Activated CD4-positive, alpha-beta T cell treated with anti-CD3 and anti-CD28 coated beads, Interleukin-2, amount 10 ng/mL, durations not matched to agents 24 days and 14 days (primary cell): ENCODE results near the gene PNPLA1. TPM values are rescaled to one million over a fixed set of nuclear protein-coding genes. Genes with fewer than 3 reads are reported as not detected.

ENCODE experiments used
- DNase-seq: peaks from one replicate; pipeline ENCODE4 v3.0.0; 2022
- H3K27ac Mint-ChIP-seq: one replicate; pipeline ENCODE4 v1.8.0; 2022; ENCODE audit warnings: mild to moderate bottlenecking, mixed read lengths
- H3K27me3 Mint-ChIP-seq: one replicate; pipeline ENCODE4 v1.8.0; 2022; ENCODE audit warnings: mixed read lengths
- H3K36me3 Mint-ChIP-seq: one replicate; pipeline ENCODE4 v1.8.0; 2022; ENCODE audit warnings: low read depth, mild to moderate bottlenecking, mixed read lengths
- H3K4me1 Mint-ChIP-seq: one replicate; pipeline ENCODE4 v1.8.0; 2021; ENCODE audit warnings: mixed read lengths
- H3K4me3 Mint-ChIP-seq: one replicate; pipeline ENCODE4 v1.8.0; 2022; ENCODE audit warnings: mild to moderate bottlenecking, moderate library complexity, mixed read lengths
- H3K9me3 Mint-ChIP-seq: one replicate; pipeline ENCODE4 v1.8.0; 2021; ENCODE audit warnings: mixed read lengths
- intact Hi-C: fragments of 100-400 bp; cut with micrococcal nuclease; formaldehyde crosslinking; loops from one replicate; pipeline ENCODE4 v1.15.1; 2023
- total RNA-seq: library from RNA; stranded (reverse); gene quantifications from 2 replicates; pipeline ENCODE4 v1.2.3, GENCODE V29; 2022

The PNPLA1 gene
- total RNA-seq, 1 donor from 2014 or later = not detected

GRCh38 chr6:36302227-36302976 lies 32.5 kb downstream of the PNPLA1 start:
- Mint-ChIP-seq H3K27ac (no peak overlapping the region), H3K36me3 (no peaks in the 10 kb centered on the region), H3K9me3 (no peaks in the 10 kb centered on the region), H3K27me3 (peaks cover 21% of the 10 kb centered on the region), H3K4me1 (peaks cover 3% of the 10 kb centered on the region), H3K4me3 (no peak overlapping the region)
- intact Hi-C loops = loop anchor here (1.0 to 5.0 kb wide), 3 partner anchors 58 to 275 kb away; partner anchors contain the start of gene MAPK14
- peak; percentile 97 for DNase-seq

GRCh38 chr6:36305885-36306284 lies 36.0 kb downstream of the PNPLA1 start:
- Mint-ChIP-seq H3K27ac (no peak overlapping the region), H3K36me3 (no peaks in the 10 kb centered on the region), H3K4me3 (no peak overlapping the region), H3K9me3 (peaks cover 3% of the 10 kb centered on the region), H3K4me1 (peaks cover 7% of the 10 kb centered on the region), H3K27me3 (peaks cover 15% of the 10 kb centered on the region)
- intact Hi-C loops = no loop called here
- no peak for DNase-seq

- no peak for DNase-seq
- H3K36me3 Mint-ChIP-seq = no peaks in the 10 kb centered on the region
- peaks cover 7% of the 10 kb centered on the region for H3K4me1 Mint-ChIP-seq
- intact Hi-C loops = no loop called here
- no peak overlapping the region for H3K27ac Mint-ChIP-seq
- H3K4me3 Mint-ChIP-seq = no peak overlapping the region
- H3K27me3 Mint-ChIP-seq = peaks cover 15% of the 10 kb centered on the region
- H3K9me3 Mint-ChIP-seq = peaks cover 3% of the 10 kb centered on the region
Observed at GRCh38 chr6:36306375-36306774, 36.5 kb downstream of the PNPLA1 start.

GRCh38 chr6:36308514-36308913 lies 38.7 kb downstream of the PNPLA1 start:
- Mint-ChIP-seq H3K27me3 (peaks cover 16% of the 10 kb centered on the region), H3K27ac (no peak overlapping the region), H3K4me3 (no peak overlapping the region), H3K4me1 (peaks cover 5% of the 10 kb centered on the region), H3K9me3 (peaks cover 3% of the 10 kb centered on the region), H3K36me3 (no peaks in the 10 kb centered on the region)
- no peak for DNase-seq
- intact Hi-C loops = no loop called here

GRCh38 chr6:36309203-36309602 lies 39.3 kb downstream of the PNPLA1 start:
- H3K4me3 Mint-ChIP-seq = no peak overlapping the region
- no peak for DNase-seq
- H3K27me3 Mint-ChIP-seq = peaks cover 16% of the 10 kb centered on the region
- H3K9me3 Mint-ChIP-seq = peaks cover 3% of the 10 kb centered on the region
- peaks cover 5% of the 10 kb centered on the region for H3K4me1 Mint-ChIP-seq
- intact Hi-C loops = no loop called here
- H3K27ac Mint-ChIP-seq = no peak overlapping the region
- no peaks in the 10 kb centered on the region for H3K36me3 Mint-ChIP-seq

- intact Hi-C loops = no loop called here
- Mint-ChIP-seq H3K27me3 (peaks cover 18% of the 10 kb centered on the region), H3K36me3 (no peaks in the 10 kb centered on the region), H3K9me3 (peaks cover 3% of the 10 kb centered on the region), H3K27ac (no peak overlapping the region), H3K4me3 (no peak overlapping the region), H3K4me1 (peaks cover 5% of the 10 kb centered on the region)
- no peak for DNase-seq
Observed at GRCh38 chr6:36309900-36310299, 40.0 kb downstream of the PNPLA1 start.

- Mint-ChIP-seq H3K9me3 (peaks cover 3% of the 10 kb centered on the region), H3K4me3 (no peak overlapping the region), H3K27ac (no peak overlapping the region), H3K36me3 (no peaks in the 10 kb centered on the region), H3K27me3 (peaks cover 27% of the 10 kb centered on the region), H3K4me1 (peaks cover 5% of the 10 kb centered on the region)
- no peak for DNase-seq
- intact Hi-C loops = no loop called here
Observed at GRCh38 chr6:36312854-36313648, 43.2 kb downstream of the PNPLA1 start.

GRCh38 chr6:36313649-36313936 lies 43.7 kb downstream of the PNPLA1 start:
- peaks cover 28% of the 10 kb centered on the region for H3K27me3 Mint-ChIP-seq
- no peak for DNase-seq
- H3K4me3 Mint-ChIP-seq = no peak overlapping the region
- peaks cover 5% of the 10 kb centered on the region for H3K4me1 Mint-ChIP-seq
- H3K27ac Mint-ChIP-seq = no peak overlapping the region
- peaks cover 3% of the 10 kb centered on the region for H3K9me3 Mint-ChIP-seq
- H3K36me3 Mint-ChIP-seq = no peaks in the 10 kb centered on the region
- intact Hi-C loops = no loop called here

- Mint-ChIP-seq H3K4me3 (no peak overlapping the region), H3K9me3 (peaks cover 3% of the 10 kb centered on the region), H3K27me3 (peaks cover 28% of the 10 kb centered on the region), H3K27ac (no peak overlapping the region), H3K36me3 (no peaks in the 10 kb centered on the region), H3K4me1 (no peaks in the 10 kb centered on the region)
- no peak for DNase-seq
- intact Hi-C loops = no loop called here
Observed at GRCh38 chr6:36314221-36315014, 44.6 kb downstream of the PNPLA1 start.

GRCh38 chr6:36315921-36316320 lies 46.1 kb downstream of the PNPLA1 start:
- H3K27ac Mint-ChIP-seq = no peak overlapping the region
- no peak overlapping the region for H3K4me3 Mint-ChIP-seq
- intact Hi-C loops = no loop called here
- no peaks in the 10 kb centered on the region for H3K9me3 Mint-ChIP-seq
- H3K36me3 Mint-ChIP-seq = no peaks in the 10 kb centered on the region
- no peak for DNase-seq
- H3K4me1 Mint-ChIP-seq = no peaks in the 10 kb centered on the region
- H3K27me3 Mint-ChIP-seq = peaks cover 23% of the 10 kb centered on the region

- Mint-ChIP-seq H3K36me3 (no peaks in the 10 kb centered on the region), H3K27me3 (peaks cover 20% of the 10 kb centered on the region), H3K27ac (no peak overlapping the region), H3K9me3 (no peaks in the 10 kb centered on the region), H3K4me3 (no peak overlapping the region), H3K4me1 (no peaks in the 10 kb centered on the region)
- intact Hi-C loops = no loop called here
- DNase-seq = no peak
Observed at GRCh38 chr6:36317623-36318022, 47.8 kb downstream of the PNPLA1 start.

- H3K27me3 Mint-ChIP-seq = peaks cover 20% of the 10 kb centered on the region
- intact Hi-C loops = no loop called here
- H3K4me1 Mint-ChIP-seq = no peaks in the 10 kb centered on the region
- H3K36me3 Mint-ChIP-seq = no peaks in the 10 kb centered on the region
- DNase-seq = no peak
- H3K4me3 Mint-ChIP-seq = no peak overlapping the region
- no peaks in the 10 kb centered on the region for H3K9me3 Mint-ChIP-seq
- no peak overlapping the region for H3K27ac Mint-ChIP-seq
Observed at GRCh38 chr6:36318690-36319435, 49.0 kb downstream of the PNPLA1 start.

GRCh38 chr6:36319436-36319762 lies 49.5 kb downstream of the PNPLA1 start:
- no peak overlapping the region for H3K27ac Mint-ChIP-seq
- no peak for DNase-seq
- no peaks in the 10 kb centered on the region for H3K9me3 Mint-ChIP-seq
- intact Hi-C loops = no loop called here
- no peaks in the 10 kb centered on the region for H3K4me1 Mint-ChIP-seq
- no peaks in the 10 kb centered on the region for H3K36me3 Mint-ChIP-seq
- no peak overlapping the region for H3K4me3 Mint-ChIP-seq
- peaks cover 20% of the 10 kb centered on the region for H3K27me3 Mint-ChIP-seq
